Activated T-helper 1 cell treated with anti-CD3 and anti-CD28 coated beads, Interleukin-2, amount 50 U/mL, for 16 hours (primary cell): ENCODE results near the gene MICU1.
"Not testable (repeated sequence)": the region's sequence is repeated elsewhere in the genome, so short reads cannot be mapped to it uniquely, and the experiment has no call there.

Source experiments
- DNase-seq, 2 donors: peaks; one replicate each; pipeline ENCODE4 v3.0.0-alpha.2; 2020; ENCODE audit warnings: low read depth in 1 of 2, low spot score in 1 of 2

Gene MICU1

GRCh38 chr10:72331575-72332422 lies 294.1 kb downstream of the MICU1 start:
- peak; percentile 61 to 81 for DNase-seq

DNA sequence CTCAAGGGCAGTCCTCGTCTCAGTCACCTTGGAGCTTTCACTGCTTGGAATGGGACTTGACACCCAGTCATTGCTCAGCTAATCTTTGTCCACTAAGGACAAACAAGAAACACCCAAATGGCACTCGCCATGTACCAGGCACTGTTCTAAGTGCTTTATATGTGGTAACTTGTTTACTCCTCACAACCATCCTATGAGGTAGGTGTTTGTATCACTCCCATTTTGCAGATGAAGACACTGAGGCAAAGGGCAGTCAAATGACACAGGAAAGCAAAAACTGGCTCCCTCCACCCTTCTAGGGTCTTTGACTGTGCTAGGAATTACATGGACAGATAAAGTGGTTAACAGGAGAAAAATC lies 295.8 kb downstream of the MICU1 start:
- no peak for DNase-seq

DNA sequence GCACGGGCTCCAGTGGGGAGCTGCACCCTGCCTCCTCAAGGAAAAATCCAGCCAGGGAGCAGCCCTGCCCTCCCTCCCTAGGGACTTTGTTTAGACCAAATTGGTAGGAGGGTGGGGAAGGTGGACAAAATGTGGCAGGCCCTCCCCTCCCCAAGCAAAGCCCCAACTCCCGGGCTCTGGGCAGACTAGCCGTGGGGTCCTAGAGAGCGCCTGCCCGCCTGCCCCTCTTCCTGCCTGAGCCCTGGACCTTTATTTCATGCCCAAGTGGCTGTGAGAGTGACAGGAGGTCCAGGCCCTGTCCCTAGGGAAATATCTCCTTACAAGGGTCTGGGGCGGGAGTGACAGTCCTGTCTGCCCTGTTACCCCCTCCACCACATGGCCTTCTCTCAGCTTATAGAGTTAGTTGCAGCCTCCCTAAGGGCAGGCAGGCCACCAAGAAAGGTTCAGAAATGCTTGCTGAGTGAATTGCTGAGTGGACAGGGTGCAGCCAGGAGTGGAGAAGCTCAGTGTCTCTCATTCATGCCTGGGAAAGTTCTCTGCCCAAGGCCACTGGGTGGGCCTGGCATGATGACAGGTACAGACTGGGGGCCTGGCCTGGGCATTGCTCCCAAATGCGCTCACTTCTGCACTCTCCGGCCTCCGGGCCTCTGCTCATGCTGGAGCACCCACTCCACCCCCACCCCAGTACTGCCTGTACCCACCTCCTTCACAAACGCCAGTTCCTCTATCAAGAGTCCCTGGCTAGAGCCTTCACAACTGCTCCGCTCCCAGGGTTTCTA lies 296.4 kb downstream of the MICU1 start:
- no peak for DNase-seq

GRCh38 chr10:72328829-72329204 lies 297.1 kb downstream of the MICU1 start:
- DNase-seq: no peak

GRCh38 chr10:72328045-72328828 lies 297.6 kb downstream of the MICU1 start:
- DNase-seq: no peak

DNA sequence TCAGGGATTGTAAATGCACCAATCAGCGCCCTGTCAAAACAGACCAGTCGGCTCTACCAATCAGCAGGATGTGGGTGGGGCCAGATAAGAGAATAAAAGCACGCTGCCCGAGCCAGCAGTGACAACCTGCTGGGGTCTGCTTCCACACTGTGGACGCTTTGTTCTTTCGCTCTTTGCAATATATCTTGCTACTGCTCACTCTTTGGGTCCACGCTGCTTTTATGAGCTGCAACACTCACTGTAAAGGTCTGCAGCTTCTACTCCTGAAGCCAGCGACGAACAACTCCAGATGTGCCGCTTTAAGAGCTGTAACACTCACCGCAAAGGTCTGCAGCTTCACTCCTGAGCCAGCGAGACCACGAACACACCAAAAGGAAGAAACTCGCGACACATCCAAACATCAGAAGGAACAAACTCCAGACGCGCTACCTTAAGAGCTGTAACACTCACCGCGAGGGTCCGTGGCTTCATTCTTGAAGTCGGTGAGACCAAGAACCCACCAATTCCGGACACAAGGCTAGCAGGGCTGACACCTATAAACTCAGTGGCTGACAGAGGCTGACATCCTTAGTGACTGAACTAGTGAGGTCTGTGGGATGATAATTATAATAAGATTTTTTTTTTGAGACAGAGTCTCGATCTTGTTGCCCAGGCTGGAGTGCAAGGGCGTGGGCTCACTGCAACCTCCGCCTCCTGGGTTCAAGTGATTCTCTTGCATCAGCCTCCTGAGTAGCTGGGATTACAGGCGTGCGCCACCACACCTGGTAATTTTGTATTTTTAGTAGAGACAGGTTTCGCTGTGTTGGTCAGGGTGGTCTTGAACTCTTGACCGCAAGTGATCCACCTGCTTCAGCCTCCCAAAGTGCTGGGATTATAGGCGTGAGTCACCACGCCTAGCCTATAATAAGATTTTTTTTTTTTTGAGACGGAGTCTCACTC lies 298.9 kb downstream of the MICU1 start:
- peak in 1 of 2 donors; percentile 48 for DNase-seq

GRCh38 chr10:72325243-72326175 lies 300.4 kb downstream of the MICU1 start:
- DNase-seq: not testable (repeated sequence)

DNA sequence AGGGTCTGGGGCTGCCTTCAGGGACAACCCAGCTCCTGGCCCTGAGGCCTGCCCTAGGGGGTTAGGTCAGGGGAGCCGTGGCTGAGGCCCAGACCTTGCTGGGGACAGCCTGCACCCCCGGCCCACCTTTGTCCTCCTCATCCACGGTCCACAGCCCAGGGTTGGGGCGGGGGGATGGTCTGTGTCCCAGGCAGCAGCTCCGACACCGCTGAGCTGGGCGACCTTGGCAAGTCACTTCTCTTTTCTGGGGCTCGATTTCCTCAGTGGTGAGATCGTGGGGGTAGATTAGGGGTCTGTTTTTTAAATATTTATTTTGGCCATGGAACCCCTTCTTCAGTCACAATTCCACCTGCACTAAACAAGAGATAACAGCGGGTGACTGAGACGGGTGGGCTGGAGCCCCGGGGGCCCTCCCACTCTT lies 302.1 kb downstream of the MICU1 start:
- DNase-seq: no peak

DNA sequence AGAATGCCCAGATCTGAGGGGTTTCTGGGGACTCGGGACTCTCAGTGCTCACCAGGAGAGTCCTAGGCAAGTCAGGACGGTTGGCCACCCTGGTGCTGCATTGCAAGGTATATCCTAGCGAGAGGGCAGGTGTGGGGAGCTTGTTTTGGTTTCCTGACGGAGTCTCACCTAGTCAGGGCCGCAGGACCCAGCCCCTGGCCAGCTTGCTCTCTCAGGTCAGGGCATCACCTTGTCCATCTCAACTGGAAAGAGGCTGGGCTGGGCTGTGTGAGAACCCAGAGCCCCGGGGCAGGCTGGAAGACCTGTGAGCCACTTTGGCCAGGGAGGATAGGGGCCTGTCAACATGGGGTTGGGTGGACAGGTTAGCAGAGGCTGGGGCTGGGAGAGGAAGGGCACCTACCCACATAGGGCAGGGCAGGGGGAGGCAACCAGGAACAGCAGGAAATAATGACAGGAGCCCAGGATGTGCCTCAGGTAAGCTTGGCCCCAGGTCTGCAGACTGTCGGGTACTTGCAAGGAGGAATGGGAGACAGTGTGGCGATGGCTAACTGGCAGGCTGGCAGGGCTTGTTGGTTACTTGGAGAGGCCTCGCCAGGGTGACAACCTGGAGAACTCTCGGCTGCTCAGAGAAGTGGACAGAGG lies 302.6 kb downstream of the MICU1 start:
- DNase-seq: no peak

DNA sequence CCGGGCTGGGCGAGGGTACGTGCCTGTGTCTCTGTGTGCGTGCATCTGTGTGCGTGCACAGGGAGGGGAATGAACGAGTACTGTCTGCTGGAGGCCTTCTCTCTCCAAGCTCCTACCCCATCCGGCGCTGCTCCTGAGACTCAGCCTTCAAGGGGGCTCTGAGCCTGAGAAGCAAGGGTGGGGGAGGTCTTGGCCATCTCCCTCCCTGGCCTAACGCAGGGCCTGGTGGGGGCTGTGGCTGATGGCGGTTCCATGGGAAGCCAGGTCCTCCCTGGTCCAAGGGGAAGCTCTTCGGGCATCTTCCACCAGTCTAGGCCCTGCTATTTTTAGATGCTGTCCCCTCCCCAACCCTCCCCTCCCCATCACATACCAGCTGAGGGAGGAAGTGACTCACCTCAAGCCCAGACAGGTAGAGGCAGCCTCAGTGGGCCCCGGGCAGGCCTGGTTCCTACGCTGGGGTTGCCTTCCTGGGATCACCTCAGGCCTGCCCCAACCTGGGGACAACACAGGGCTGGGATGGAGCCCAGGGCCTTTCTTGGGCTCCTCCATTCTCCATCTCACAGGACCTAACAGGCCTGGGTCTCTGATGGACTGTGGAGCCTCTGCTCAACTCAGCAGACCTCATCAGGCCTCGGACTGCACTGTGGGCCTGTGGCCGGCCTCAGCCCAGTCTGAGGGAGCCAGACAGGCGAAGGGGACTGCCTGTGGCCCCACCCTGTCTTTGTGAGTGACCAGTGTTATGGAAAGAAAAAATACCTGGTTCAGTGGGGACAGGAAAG lies 303.4 kb downstream of the MICU1 start:
- DNase-seq: no peak

DNA sequence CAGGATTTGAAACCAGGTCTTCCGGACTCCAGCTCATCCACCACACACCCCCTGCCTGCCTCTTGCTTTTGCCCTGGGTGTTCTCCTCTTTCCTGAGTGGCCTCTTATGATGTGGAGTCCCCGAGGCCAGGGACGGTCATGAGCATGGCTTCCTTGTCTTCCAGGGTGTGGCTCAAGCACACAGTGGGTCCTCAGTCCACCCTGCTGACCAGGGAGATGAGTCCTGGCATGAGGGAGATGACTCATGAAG lies 303.9 kb downstream of the MICU1 start:
- no peak for DNase-seq

GRCh38 chr10:72321248-72322029 lies 304.4 kb downstream of the MICU1 start:
- no peak for DNase-seq

GRCh38 chr10:72320676-72321247 lies 305.1 kb downstream of the MICU1 start:
- DNase-seq: peak in 1 of 2 donors; percentile 57

- peak; percentile 76 to 82 for DNase-seq
Observed at GRCh38 chr10:72319416-72320254, 306.2 kb downstream of the MICU1 start.

DNA sequence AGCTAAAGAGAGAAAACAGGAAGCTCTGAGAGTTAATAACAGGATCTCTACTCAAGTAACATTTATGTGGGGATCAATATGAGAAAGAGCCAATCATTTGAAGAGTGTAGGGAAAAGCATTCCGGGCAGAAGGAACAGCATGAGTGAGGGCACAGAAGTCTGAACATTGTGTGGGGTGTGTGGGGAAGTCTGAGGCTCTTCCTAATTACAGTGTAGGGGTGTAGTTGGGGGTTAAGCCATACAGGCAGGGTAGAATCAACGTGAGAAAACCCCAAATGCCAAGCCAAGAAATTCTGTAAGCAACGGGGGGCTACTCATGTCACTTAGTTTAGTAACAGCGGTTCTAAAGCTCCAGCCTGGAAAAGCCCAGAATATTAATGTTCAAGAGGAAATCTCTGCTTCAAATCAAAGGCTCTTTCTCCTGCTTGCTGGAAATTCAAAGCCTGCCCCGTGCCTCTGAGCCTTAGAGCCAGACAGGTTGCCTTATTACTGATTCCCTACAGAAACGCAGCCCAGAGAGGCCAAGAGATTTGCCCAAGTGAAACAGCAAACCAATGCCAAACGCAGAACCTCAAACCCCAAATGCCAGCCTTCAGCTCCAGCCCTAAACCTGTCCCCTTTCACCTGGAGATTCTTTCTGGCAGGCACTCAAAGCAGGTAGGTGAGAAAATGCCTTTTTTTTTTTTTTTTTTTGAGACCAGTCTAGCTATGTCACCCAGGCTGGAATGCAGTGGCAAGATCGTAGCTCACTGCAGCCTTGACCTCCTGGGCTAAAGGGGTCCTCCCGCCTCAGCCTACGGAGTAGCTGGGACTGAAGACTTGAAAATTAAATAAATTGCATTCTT lies 307.2 kb downstream of the MICU1 start:
- no peak for DNase-seq
